GM19372 (cell line): ENCODE data around the gene ZFPM1.

Experiments used
- ATAC-seq: cut with Tn5 transposase; IDR thresholded peaks from one replicate; pipeline ENCODE4 v1.9.1; 2021; ENCODE audit warnings: mild to moderate bottlenecking, low read depth, moderate library complexity; ENCODE audit not compliant: unreplicated experiment

Gene ZFPM1

DNA sequence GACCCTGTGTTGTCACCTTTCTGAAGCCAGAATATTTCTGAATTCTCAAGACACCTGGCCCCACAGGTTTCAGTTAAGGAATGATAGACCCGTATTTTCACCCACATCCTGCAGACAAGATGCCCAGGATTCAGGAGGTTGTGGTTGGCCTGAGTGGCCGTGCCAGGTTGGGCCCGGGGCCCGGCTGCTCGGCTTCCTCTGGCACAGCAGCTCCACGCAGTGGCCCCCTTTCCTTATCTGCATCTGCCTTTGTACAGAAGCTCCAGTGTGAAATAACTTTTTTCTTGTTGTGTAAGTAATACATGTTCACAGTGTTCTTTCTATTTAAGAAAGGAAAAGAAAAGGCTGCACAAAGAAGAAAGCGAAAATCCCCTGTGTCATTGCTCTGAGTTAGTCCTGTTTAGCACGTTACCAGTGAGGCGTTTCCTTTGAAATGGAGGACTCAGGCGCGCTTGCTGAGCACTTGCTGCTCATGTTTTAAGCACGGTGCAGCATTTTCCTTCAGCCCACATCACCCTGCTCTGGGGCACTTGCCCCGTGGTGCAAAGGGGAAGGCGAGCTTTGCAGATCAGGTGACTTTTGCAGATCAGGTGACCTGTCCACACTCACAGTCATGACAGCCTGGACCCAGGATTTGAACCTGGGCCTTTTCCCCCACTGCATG, 130.0 kb downstream of the ZFPM1 start:
- no peak for ATAC-seq

DNA sequence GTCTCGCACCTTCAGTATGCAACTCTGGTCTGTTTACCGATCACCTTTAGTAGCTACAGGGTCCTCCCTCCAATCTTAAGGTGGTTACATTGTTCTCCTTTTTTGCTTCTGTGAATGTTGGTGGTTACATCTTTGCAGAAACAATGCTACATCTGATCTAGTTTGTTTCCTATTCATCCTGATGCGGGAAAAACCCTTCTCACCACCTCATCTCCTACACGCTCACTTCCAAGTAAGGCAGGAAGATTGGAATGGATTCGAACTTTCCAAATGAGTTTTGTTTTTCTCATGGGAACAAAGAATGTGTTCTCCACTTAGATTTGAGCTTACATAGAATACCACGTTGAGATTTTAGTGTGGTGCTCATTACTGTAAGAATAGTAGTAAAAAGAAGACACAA, 131.6 kb downstream of the ZFPM1 start:
- no peak for ATAC-seq

DNA sequence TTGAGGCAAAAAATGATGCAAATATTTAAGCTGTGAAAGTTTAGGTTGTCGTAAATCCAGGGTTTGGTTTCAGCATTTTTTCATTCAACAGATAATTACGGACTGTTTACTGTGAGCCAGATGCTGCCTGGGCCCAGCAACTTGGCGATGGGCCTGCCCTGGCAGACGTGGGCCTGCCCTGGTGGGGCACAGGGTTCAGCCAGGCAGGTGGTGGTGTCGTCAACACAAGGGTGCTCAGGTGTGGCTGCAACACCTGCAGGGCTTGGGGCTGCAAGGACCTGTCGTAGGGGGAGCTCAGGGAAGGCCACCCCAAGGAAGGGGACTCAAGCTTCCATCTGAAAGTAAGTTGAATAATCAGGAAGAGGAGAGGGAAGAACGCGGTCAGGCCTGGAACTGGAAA, 132.2 kb downstream of the ZFPM1 start:
- no peak for ATAC-seq

DNA sequence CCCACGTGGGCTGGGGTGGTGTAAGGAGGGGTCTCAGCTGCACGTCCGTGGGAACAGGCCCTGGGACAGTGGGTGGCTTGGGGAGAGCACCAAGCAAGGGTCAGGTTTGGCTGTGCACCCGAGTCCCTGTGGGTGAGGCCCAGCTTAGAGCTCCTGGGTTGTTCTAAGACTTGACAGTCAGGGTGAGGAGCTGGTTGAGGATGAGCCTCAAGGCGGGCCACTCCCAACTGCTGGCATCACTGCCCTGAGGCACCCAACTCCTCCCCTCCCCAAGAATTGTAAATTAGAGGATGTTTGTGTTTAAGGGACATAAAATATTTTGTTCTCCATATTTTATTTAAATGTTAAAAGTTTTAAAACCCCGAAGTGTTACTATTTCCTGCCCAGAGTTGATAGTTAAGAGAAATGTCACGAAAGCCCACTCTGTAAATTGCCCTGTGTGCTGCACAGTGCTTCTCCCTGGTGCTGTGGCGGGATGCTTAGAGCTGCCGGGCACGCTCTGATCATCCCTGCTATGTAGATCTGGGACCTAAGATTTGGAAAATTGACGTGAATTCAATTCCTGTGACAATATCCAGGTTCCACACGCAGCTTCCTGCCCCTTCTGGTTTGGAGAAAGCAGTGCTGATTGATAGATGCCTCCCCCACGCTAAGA, 133.0 kb downstream of the ZFPM1 start:
- no peak for ATAC-seq
